GM19043 (cell line): ENCODE results near the gene PROSER3.
"Not testable (repeated sequence)": the region's sequence is repeated elsewhere in the genome, so short reads cannot be mapped to it uniquely, and the experiment has no call there.

Source experiments
- ATAC-seq: cut with Tn5 transposase; IDR thresholded peaks from one replicate; pipeline ENCODE4 v1.9.1; 2021; ENCODE audit warnings: low read depth; ENCODE audit not compliant: unreplicated experiment

PROSER3 gene

DNA sequence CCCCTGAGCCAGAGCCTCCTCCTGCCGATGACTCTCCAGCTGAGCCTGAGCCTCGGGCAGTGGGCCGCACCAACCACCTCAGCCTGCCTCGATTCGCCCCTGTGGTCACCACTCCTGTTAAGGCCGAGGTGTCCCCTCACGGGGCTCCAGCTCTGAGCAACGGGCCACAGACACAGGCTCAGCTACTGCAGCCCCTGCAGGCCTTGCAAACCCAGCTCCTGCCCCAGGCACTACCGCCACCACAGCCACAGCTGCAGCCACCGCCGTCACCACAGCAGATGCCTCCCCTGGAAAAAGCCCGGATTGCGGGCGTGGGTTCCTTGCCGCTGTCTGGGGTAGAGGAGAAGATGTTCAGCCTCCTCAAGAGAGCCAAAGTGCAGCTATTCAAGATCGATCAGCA is 36.6 kb upstream of the PROSER3 start:
- ATAC-seq, result no peak

DNA sequence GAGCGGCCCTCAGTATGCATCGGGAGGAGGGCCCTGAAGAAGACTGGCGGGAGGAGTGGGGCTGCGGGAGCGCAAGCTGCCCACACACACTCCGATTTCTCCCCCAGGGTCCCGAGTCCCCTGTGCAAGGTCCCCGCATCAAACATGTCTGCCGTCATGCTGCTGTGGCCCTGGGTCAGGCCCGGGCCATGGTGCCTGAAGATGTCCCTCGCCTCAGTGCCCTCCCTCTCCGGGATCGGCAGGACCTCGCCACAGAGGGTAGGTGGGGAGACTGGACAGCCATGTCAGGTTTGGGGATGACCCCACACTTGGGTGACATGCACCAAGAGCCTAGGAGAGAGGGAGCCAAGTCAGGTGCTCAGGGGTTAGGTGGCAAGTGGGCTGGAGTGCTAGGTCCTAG is 35.5 kb upstream of the PROSER3 start:
- no peak for ATAC-seq

DNA sequence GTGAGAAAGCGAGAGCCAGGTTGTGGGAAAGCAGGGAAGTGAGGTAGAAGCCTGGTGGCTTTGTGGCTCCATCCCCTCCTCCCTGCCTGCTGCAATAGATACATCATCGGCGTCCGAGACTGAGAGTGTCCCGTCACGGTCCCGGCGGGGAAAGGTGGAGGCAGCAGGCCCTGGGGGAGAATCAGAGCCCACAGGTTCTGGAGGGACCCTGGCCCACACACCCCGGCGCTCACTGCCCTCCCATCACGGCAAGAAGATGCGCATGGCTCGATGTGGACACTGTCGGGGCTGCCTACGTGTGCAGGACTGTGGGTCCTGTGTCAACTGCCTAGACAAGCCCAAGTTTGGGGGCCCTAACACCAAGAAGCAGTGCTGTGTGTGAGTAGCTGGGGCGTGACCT is 35.1 kb upstream of the PROSER3 start:
- no peak for ATAC-seq

DNA sequence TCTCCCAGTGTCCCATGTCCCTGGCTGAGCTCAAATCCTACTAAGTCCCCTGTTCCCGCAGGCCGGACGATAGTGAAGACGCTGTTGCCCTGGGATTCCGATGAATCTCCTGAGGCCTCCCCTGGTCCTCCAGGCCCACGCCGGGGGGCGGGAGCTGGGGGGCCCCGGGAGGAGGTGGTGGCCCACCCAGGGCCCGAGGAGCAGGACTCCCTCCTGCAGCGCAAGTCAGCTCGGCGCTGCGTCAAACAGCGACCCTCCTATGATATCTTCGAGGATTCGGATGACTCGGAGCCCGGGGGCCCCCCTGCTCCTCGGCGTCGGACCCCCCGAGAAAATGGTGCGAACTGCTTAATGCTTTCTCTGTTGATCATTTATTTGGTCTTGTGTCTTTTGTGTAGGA is 34.3 kb upstream of the PROSER3 start:
- no peak for ATAC-seq

DNA sequence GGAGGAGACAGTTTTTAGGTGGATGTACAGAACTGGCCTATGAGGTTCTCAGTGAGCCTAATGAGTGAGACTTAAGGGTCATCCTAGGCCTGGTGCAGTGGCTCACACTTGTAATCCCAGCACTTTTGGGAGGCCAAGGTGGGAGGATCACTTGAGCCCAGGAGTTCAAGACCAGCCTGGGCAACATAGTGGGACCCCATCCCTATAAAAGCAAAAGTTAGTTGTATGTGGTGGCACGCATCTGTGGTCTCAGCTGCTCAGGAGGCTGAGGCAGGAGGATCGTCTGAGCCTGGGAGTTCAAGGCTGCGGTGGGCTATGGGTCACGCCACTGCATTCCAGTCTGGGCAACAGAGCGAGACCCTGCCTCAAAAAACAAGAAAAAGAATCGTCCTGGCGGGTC is 33.8 kb upstream of the PROSER3 start:
- ATAC-seq, result not testable (repeated sequence)

DNA sequence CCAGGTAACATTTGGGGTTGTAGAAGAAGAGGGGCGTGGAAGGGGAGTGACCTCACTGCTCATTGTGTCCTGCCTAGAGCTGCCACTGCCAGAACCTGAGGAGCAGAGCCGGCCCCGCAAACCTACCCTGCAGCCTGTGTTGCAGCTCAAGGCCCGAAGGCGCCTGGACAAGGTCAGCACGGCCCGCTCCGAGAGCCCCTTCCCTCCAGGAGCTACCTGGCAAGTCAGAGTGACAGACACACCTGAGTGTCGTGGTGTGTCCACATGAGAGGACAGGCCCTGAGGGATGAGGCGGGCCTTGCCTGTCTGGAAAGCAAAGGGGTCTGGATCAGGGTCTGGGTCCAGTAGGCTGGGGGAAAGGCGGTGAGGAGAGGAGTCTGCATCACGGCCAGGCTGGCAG is 33.4 kb upstream of the PROSER3 start:
- no peak for ATAC-seq

DNA sequence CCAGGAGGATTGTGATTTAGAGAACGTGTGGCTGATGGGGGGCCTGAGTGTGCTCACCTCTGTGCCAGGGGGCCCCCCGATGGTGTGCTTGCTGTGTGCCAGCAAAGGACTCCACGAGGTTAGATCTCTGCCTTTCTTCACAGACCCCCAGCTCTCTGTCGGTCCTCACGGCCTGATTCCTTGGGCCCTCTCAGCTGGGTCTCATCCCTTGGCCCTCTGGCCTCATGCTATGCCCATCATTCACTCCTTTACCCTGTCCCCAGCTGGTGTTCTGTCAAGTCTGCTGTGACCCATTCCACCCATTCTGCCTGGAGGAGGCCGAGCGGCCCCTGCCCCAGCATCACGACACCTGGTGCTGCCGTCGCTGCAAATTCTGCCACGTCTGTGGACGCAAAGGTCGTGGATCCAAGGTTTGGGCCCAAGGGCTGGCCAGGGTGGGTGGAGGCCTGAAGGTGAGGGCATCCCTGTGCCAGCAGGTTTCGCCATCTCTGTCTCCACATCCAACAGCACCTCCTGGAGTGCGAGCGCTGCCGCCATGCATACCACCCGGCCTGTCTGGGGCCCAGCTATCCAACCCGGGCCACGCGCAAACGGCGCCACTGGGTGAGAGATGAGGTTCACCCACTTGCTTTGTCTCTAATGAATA is 32.6 kb upstream of the PROSER3 start:
- no peak for ATAC-seq

DNA sequence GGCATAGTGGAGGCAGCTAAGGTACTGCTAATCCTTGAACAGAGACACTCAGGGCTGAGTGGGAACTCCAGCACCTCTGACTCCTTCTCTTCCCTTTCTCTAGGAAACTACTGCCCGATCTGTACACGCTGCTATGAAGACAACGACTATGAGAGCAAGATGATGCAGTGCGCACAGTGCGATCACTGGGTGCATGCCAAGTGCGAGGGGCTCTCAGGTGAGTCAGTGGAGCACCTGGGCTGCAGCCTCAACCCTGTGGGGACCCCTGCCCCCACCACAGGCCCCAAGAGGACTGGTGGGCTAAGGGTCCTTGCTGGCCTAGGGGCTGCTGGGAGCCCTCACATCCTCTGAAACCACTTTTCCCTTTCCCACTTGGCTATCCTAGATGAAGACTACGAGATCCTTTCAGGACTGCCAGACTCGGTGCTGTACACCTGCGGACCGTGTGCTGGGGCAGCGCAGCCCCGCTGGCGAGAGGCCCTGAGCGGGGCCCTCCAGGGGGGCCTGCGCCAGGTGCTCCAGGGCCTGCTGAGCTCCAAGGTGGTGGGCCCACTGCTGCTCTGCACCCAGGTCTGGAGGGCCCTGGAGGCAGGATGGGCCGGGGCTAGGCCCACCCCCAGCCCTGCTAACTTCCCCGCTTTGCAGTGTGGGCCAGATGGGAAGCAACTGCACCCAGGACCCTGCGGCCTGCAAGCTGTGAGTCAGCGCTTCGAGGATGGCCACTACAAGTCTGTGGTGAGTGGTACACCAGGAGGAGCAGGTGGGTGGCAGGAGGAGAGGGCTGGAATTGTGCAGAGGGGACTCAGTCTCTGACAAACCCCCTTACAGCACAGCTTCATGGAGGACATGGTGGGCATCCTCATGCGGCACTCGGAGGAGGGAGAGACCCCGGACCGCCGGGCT is 30.7 kb upstream of the PROSER3 start:
- no peak for ATAC-seq

DNA sequence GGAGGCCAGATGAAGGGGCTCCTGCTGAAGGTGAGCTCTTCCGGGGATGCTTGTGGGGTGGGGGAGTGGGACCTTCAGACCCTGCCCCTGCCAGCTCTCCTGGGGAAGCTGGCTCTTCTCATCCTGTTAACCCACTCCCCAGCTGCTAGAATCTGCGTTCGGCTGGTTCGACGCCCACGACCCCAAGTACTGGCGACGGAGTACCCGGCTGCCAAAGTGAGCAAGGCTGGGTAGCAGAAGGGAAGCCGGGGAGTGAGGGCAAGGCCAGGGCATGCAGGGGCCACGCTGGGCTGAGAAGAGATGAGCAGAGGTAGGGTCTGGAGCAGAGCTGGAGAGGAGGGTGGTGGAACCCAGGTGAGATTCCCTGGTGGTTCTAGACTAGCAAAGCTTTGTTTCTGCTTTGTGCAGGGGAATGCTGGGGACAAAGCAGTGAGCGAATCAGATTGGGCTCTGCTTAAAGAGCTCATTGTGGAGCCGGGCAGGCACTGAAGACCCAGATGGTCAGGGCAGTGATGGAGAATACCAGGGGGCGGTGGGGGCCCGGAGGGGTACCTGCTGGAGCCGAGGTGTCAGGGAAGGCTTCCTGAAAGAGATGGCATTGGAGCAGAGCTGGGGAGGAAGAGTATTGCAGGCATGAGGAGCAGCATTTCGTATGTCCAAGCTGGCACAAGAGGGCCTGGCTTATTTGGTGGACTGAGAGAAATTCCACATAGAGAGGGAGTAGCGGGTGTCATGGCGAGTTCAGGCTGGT is 29.8 kb upstream of the PROSER3 start:
- no peak for ATAC-seq

DNA sequence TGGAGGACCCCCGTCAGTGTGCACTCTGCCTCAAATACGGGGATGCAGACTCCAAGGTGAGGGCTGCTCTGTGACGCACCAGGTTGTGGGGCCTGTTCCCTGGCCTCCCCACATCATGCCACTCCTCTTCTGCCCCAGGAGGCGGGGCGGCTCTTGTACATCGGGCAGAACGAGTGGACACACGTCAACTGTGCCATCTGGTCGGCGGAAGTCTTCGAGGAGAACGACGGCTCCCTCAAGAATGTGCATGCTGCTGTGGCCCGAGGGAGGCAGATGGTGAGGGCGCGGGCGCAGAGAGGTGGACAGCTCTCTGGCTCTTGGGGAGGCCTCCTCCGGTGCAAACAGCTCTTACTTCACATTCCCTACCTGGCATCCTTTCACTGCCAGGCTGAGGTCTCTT is 29.0 kb upstream of the PROSER3 start:
- no peak for ATAC-seq

DNA sequence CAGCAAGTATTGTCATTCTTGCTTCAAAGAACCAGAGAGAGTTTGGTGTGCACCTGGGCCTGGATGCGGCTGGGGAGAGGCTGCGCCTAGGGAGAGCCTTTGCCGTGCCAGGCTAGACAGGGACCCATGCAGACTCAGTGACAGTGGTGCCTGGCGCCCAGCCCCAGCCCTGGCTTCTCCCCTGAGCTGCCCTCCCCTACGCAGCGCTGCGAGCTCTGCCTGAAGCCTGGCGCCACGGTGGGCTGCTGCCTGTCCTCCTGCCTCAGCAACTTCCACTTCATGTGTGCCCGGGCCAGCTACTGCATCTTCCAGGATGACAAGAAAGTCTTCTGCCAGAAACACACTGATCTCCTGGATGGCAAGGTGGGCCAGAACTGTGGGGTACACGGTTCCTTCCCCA is 28.2 kb upstream of the PROSER3 start:
- no peak for ATAC-seq

DNA sequence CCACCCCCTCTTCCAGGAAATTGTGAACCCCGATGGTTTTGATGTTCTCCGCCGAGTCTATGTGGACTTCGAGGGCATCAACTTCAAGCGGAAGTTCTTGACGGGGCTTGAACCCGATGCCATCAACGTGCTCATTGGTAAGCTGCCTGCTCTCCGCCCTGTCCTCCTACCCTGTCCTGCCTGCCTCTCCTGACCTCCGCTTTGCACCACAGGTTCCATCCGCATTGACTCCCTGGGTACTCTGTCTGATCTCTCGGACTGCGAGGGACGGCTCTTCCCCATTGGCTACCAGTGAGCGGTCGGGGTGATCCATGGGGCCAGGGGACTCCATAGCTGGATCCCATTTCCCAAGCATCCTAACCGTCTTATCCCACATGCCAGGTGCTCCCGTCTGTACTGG is 27.6 kb upstream of the PROSER3 start:
- no peak for ATAC-seq

DNA sequence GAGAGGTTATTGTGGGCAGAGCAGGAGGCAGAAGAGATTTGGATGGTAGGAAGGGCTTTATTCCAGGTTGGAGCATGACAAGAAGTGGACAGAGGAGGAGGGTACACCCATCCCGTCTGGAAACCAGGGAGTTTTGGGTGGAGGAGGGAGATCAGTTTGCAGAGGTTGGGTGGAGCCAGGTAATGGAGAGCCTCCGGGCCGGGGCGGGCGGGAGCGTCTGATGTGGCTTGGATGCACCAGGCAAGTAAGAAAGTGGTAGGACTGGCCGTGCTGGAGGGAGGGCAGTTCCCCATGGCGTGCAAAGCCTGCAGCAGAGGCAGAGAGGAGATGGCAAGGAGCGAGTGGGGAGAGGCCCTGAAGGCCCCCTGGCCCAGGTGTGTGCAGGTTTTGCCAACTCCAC is 26.6 kb upstream of the PROSER3 start:
- no peak for ATAC-seq

DNA sequence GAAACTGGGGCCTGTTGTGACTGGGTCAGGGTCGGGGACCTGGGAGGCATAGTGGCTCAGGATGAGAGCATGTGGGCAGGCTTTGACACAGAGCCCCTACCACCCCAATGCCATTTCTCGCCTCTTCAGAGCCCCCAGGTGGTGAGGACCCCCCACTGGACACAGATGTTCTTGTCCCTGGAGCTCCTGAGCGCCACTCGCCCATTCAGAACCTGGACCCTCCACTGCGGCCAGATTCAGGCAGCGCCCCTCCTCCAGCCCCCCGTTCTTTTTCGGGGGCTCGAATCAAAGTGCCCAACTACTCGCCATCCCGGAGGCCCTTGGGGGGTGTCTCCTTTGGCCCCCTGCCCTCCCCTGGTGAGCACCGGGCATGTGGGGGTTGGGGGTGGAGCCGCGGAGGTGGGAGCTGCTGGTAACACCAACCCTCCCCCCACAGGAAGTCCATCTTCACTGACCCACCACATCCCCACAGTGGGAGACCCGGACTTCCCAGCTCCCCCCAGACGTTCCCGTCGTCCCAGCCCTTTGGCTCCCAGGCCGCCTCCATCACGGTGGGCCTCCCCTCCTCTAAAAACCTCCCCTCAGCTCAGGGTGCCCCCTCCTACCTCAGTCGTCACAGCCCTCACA is 26.1 kb upstream of the PROSER3 start:
- ATAC-seq, result no peak

DNA sequence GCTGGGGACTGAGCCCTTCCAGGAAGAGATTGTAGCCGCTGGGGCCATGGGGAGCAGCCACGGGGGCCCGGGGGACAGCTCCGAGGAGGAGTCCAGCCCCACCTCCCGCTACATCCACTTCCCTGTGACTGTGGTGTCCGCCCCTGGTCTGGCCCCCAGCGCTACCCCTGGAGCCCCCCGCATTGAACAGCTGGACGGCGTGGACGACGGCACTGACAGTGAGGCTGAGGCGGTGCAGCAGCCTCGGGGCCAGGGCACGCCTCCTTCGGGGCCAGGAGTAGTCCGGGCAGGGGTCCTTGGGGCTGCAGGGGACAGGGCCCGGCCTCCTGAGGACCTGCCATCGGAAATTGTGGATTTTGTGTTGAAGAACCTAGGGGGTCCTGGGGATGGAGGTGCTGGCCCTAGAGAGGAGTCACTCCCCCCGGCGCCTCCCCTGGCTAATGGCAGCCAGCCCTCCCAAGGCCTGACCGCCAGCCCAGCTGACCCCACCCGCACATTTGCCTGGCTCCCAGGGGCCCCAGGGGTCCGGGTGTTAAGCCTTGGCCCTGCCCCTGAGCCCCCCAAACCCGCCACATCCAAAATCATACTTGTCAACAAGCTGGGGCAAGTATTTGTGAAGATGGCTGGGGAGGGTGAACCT is 25.3 kb upstream of the PROSER3 start:
- no peak for ATAC-seq

DNA sequence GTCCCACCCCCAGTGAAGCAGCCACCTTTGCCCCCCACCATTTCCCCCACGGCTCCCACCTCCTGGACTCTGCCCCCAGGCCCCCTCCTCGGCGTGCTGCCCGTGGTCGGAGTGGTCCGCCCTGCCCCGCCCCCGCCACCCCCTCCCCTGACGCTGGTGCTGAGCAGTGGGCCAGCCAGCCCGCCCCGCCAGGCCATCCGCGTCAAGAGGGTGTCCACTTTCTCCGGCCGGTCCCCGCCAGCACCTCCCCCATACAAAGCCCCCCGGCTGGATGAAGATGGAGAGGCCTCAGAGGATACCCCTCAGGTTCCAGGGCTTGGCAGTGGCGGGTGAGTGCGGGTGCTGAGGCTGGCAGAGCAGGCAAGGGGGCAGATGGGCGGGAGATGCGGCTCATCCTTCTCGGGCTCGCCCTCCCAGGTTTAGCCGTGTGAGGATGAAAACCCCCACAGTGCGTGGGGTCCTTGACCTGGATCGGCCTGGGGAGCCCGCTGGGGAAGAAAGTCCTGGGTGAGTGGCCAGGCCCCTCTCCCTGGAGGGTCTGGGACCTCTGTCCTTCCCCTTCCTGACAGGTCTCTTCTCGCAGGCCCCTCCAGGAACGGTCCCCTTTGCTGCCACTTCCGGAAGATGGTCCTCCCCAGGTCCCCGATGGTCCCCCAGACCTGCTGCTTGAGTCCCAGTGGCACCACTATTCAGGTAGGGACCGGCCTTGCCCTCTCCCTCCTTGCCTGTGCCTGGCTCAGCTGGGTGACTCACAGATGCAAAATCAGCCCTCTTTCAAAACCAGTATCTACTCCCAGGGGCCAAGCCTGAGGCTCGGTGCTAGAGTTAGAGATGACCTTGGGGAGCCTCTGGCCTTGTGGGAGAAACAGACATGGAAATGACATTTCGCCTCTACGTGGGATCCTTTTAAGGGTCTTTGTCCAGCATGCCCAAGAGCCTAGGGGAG is 24.5 kb upstream of the PROSER3 start:
- ATAC-seq, result no peak

DNA sequence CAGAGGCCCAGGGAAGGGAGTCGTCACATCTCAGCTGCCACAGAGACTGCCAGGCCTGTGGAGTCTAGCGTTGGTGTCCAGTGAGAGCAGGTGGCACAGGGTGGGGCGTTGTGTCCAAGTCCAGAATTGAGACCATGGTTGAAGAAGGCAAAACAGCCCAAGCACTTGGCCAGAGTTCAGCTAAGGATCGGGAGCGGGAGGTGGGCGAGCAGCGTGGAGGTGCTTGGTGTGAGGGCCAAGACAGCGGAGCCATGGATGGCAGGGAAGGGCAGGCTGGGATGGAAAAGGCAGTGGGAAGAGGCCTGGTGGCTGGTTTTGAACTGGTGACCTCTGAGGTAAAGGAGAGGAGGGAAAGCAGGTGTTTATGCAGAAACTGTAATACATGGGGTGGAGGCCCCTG is 23.7 kb upstream of the PROSER3 start:
- no peak for ATAC-seq

DNA sequence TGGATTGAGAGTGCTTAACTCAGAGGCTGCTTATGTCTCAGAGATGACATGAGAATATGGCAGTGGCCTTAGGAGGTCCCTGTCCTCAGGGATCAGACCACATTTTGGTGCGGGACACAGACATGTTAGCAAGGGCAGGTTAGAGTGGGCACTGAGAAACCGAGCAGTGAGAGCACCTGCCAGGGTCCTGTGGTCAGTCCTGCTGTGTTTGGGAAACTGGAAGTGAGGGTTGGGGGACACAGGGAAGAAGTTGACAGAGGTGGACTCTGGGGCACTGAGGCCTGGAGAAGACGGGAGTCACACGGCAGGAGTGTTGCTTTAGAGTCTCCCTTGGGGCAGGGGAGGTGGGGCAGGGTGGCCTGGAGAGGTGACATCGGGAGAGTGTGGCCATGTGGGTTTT is 23.1 kb upstream of the PROSER3 start:
- ATAC-seq, result no peak
